Smooth muscle cell (in vitro differentiated cells): ENCODE data around the gene SAG. TPM values are rescaled to one million over a fixed set of nuclear protein-coding genes. Genes with fewer than 3 reads are reported as not detected.

Source experiments
- DNase-seq: peaks from one replicate; lab custom pipeline; 2025; ENCODE audit not compliant: unreplicated experiment; lab: John Stamatoyannopoulos, UW
- H2AFZ ChIP-seq: fragments of 200-600 bp; sonication (generic); 2 replicates; pipeline ENCODE4 v1.6.0; 2016; ENCODE audit warnings: antibody characterized with exemption, low read depth, mild to moderate bottlenecking
- H3F3A ChIP-seq: fragments of 200-600 bp; sonication (generic); 2 replicates; pipeline ENCODE4 v1.6.0; 2017; ENCODE audit warnings: antibody characterized with exemption, low read depth
- H3K27ac ChIP-seq: fragments of 200-600 bp; sonication (generic); 2 replicates; pipeline ENCODE4 v1.5.1; 2016; ENCODE audit warnings: low read depth, mild to moderate bottlenecking
- H3K27me3 ChIP-seq: fragments of 200-600 bp; sonication (generic); 2 replicates; pipeline ENCODE4 v1.6.1; 2016; ENCODE audit warnings: low read depth, mild to moderate bottlenecking
- H3K36me3 ChIP-seq: fragments of 200-600 bp; sonication (generic); 2 replicates; pipeline ENCODE4 v1.5.1; 2016; ENCODE audit warnings: low read depth
- H3K4me1 ChIP-seq: fragments of 200-600 bp; sonication (generic); 2 replicates; pipeline ENCODE4 v1.5.1; 2016; ENCODE audit warnings: low read depth
- H3K4me2 ChIP-seq: fragments of 200-600 bp; sonication (generic); 2 replicates; pipeline ENCODE4 v1.6.0; 2016; ENCODE audit warnings: mild to moderate bottlenecking
- H3K4me3 ChIP-seq: fragments of 200-600 bp; sonication (generic); 2 replicates; pipeline ENCODE4 v1.5.1; 2016; ENCODE audit warnings: mild to moderate bottlenecking
- H3K79me2 ChIP-seq: fragments of 200-600 bp; sonication (generic); 2 replicates; pipeline ENCODE4 v1.6.0; 2016; ENCODE audit warnings: low read depth, mild to moderate bottlenecking
- H3K9ac ChIP-seq: fragments of 200-600 bp; sonication (generic); 2 replicates; pipeline ENCODE4 v1.6.0; 2016; ENCODE audit warnings: low read depth
- H3K9me3 ChIP-seq: fragments of 200-600 bp; sonication (generic); replicated peaks from 2 replicates; pipeline ENCODE4 v1.5.1; 2016; ENCODE audit warnings: low read depth
- H4K20me1 ChIP-seq: fragments of 200-600 bp; sonication (generic); 2 replicates; pipeline ENCODE4 v1.6.0; 2016; ENCODE audit warnings: low read depth
- WGBS: methylation state at CpG from one replicate; pipeline ENCODE4 v1.1.7; 2016; ENCODE audit warnings: low lambda C conversion rate; 5-methylcytosine and 5-hydroxymethylcytosine counted together
- polyA plus RNA-seq: library from polyadenylated mRNA; unstranded; fragments of >200 nt; fragmentation: Nextera tagmentation; extraction: Ambion mirVana; gene quantifications from 2 replicates; pipeline ENCODE4 v1.2.1, GENCODE V29; 2016
- total RNA-seq: library from RNA; depleted of rRNA; stranded (reverse); fragments of >200 nt; gene quantifications from 2 replicates; pipeline ENCODE4 v1.2.3, GENCODE V29; 2014
- TF ChIP-seq, protein P1 (sequence below): fragments of 200-600 bp; sonication (generic); IDR thresholded peaks from 2 replicates; pipeline ENCODE4 v1.5.1; 2017; ENCODE audit warnings: borderline replicate concordance, mild to moderate bottlenecking, antibody characterized with exemption; ENCODE audit not compliant: insufficient read depth, poor library complexity, severe bottlenecking

Gene SAG
- total and polyA plus RNA-seq, 2 experiments from 2014 or later: not detected

DNA sequence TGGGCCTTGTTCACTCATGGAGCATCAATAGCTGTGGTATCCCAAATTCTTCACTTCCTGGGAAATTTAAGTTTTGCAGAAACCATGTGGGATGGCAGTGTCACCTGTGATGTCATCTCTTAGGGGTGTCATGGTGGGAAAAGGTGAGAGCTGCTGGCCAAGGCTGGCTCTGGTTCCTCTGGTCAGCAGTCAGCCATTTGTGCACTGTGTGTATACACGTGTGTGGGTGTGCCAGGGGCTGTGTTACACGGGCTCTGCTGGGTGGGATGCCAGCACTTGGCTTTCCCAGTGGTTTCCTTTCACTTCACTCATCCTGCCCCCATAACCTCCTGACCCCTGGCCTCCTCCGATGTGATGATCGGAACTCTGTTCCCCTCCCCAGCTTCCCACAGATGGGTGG is 21.3 kb downstream of the SAG start:
- H3K79me2 ChIP-seq: no peaks in the 10 kb centered on the region
- H3K4me3 ChIP-seq: no peak overlapping the region
- H3K27me3 ChIP-seq: no peaks in the 10 kb centered on the region
- no peak overlapping the region for H3K9ac ChIP-seq
- H3K4me1 ChIP-seq: peaks cover 8% of the 10 kb centered on the region
- H3K4me2 ChIP-seq: no peak overlapping the region
- H4K20me1 ChIP-seq: no peaks in the 10 kb centered on the region
- no peaks in the 10 kb centered on the region for H3F3A ChIP-seq
- no peaks in the 10 kb centered on the region for H3K9me3 ChIP-seq
- H3K36me3 ChIP-seq: no peaks in the 10 kb centered on the region
- WGBS: 97% methylated on average over 4 of the region's 4 CpGs
- TF ChIP-seq, protein P1, sequence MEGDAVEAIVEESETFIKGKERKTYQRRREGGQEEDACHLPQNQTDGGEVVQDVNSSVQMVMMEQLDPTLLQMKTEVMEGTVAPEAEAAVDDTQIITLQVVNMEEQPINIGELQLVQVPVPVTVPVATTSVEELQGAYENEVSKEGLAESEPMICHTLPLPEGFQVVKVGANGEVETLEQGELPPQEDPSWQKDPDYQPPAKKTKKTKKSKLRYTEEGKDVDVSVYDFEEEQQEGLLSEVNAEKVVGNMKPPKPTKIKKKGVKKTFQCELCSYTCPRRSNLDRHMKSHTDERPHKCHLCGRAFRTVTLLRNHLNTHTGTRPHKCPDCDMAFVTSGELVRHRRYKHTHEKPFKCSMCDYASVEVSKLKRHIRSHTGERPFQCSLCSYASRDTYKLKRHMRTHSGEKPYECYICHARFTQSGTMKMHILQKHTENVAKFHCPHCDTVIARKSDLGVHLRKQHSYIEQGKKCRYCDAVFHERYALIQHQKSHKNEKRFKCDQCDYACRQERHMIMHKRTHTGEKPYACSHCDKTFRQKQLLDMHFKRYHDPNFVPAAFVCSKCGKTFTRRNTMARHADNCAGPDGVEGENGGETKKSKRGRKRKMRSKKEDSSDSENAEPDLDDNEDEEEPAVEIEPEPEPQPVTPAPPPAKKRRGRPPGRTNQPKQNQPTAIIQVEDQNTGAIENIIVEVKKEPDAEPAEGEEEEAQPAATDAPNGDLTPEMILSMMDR: no peak
- H2AFZ ChIP-seq: no peak overlapping the region
- no peak for DNase-seq
- H3K27ac ChIP-seq: no peak overlapping the region

DNA sequence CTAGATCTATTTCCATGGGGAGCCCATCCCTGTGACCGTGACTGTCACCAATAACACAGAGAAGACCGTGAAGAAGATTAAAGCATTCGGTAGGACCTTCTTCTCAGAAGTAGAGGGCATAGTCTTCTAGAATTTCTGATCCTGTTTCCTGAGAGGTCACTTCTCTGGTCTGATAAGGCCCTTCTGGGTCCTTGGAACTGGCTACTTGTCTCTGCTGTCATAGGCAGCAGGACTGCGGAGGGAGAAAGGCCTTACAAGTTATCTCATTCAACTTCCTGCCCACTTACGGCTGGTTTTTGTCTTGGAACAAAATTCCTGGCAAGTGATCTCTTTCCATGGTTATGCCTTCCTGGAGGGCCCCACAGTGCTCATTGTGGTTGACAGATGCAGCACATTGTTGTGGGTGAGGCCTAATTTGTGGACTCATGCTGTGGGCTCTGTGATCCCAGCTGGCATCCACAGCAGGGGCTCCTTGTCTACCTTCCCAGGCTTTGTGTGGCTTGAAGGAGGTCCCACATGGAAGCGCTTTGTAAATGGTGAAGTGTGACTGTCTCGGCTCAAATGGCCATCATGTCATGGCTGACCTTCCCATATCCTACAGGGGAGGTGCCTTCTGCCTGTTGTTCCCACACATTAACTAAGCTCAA is 22.0 kb downstream of the SAG start:
- Histone ChIP-seq H2AFZ (peak overlapping the region; percentile 20), H3K79me2 (no peaks in the 10 kb centered on the region), H3K4me1 (peaks cover 8% of the 10 kb centered on the region), H4K20me1 (no peaks in the 10 kb centered on the region), H3K4me2 (peak overlapping the region; percentile 1), H3K9ac (no peak overlapping the region), H3K27ac (peak overlapping the region; percentile 7), H3K4me3 (no peak overlapping the region), H3K9me3 (no peaks in the 10 kb centered on the region), H3K36me3 (no peaks in the 10 kb centered on the region), H3K27me3 (no peaks in the 10 kb centered on the region), H3F3A (no peaks in the 10 kb centered on the region)
- WGBS: 42% methylated on average over 7 of the region's 7 CpGs
- TF ChIP-seq, protein P1: no peak
- DNase-seq: no peak

DNA sequence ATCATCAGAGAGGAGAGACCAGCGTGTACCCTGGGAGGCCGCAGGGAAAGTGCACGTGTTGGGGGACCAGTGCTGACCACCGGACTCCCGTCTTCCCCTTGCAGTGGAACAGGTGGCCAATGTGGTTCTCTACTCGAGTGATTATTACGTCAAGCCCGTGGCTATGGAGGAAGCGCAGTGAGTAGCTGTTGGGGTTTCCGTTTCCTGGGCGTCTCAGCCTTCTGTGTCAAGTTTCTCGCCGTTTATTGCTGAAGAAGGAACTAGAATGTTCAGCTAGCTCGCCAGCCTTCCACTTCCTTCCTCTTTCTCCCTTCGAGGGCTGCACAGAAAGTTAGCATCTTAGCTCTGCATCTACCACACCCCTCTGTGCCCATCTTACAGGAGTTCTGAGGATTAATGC is 23.9 kb downstream of the SAG start:
- no peak overlapping the region for H3K27ac ChIP-seq
- no peaks in the 10 kb centered on the region for H3K36me3 ChIP-seq
- no peak for DNase-seq
- H2AFZ ChIP-seq: no peak overlapping the region
- H3K27me3 ChIP-seq: no peaks in the 10 kb centered on the region
- TF ChIP-seq, protein P1: no peak
- H3K4me1 ChIP-seq: peaks cover 8% of the 10 kb centered on the region
- H3K4me2 ChIP-seq: no peak overlapping the region
- H3K9me3 ChIP-seq: no peaks in the 10 kb centered on the region
- WGBS: 91% methylated on average over 15 of the region's 15 CpGs
- H3K4me3 ChIP-seq: no peak overlapping the region
- H3K9ac ChIP-seq: no peak overlapping the region
- no peaks in the 10 kb centered on the region for H3K79me2 ChIP-seq
- no peaks in the 10 kb centered on the region for H3F3A ChIP-seq
- H4K20me1 ChIP-seq: no peaks in the 10 kb centered on the region

DNA sequence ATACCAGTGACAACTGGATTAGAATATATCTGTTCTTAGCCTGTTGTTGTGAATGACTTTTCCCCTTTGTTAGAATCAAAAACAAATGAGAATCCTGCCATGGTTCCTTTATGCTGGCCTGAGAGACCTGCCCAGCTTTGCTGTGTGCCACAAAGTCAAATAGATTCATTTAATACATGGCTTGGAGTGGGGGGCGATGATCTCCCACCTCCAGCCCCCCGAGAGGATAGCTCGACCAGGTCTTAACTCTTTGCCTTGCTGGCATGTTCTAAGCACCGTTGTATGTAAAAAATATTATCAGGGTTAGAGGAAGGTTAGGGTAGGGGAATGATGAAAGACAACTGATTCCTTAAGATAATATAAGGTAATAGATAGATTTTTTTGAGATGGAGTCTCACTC is 24.5 kb downstream of the SAG start:
- Histone ChIP-seq H2AFZ (no peak overlapping the region), H3K4me1 (peaks cover 8% of the 10 kb centered on the region), H3K4me3 (no peak overlapping the region), H3K4me2 (no peak overlapping the region), H3K9ac (no peak overlapping the region), H3K27ac (no peak overlapping the region), H3F3A (no peaks in the 10 kb centered on the region), H3K79me2 (no peaks in the 10 kb centered on the region), H3K9me3 (no peaks in the 10 kb centered on the region), H3K27me3 (no peaks in the 10 kb centered on the region), H4K20me1 (no peaks in the 10 kb centered on the region), H3K36me3 (no peaks in the 10 kb centered on the region)
- TF ChIP-seq, protein P1: no peak
- no peak for DNase-seq
- 94% methylated on average over 4 of the region's 4 CpGs for WGBS
